ENCODE measurements around the gene RASEF. TPM values are rescaled to one million over a fixed set of nuclear protein-coding genes. Genes with fewer than 3 reads are reported as not detected.

Gene RASEF
- total RNA-seq, 2 experiments from 2014 or later, result not detected

GRCh38 chr9:83013867-83014605 lies 48.9 kb downstream of the RASEF start:
- H3K36me3 Mint-ChIP-seq, result no peaks in the 10 kb centered on the region
- ATAC-seq (no peak), DNase-seq (no peak)
- peaks cover 6% of the 10 kb centered on the region for H3K4me1 Mint-ChIP-seq
- H3K27ac Mint-ChIP-seq, result no peak overlapping the region
- H3K27me3 Mint-ChIP-seq, result no peaks in the 10 kb centered on the region
- CTCF ChIA-PET, result no interaction called here
- no peak overlapping the region for H3K4me3 Mint-ChIP-seq
- no peaks in the 10 kb centered on the region for H3K9me3 Mint-ChIP-seq (ENCODE audit: low read depth)

GRCh38 chr9:83012922-83013838 lies 49.8 kb downstream of the RASEF start:
- DNase-seq (no peak), ATAC-seq (no peak)
- Mint-ChIP-seq H3K9me3 (ENCODE audit: low read depth) (no peaks in the 10 kb centered on the region), H3K4me1 (peaks cover 6% of the 10 kb centered on the region), H3K4me3 (no peak overlapping the region), H3K36me3 (no peaks in the 10 kb centered on the region), H3K27ac (no peak overlapping the region), H3K27me3 (no peaks in the 10 kb centered on the region)
- CTCF ChIA-PET, result no interaction called here

GRCh38 chr9:83012168-83012921 lies 50.6 kb downstream of the RASEF start:
- ATAC-seq (no peak), DNase-seq (no peak)
- Mint-ChIP-seq H3K27me3 (no peaks in the 10 kb centered on the region), H3K36me3 (no peaks in the 10 kb centered on the region), H3K27ac (no peak overlapping the region), H3K4me1 (peaks cover 6% of the 10 kb centered on the region), H3K9me3 (ENCODE audit: low read depth) (peaks cover 2% of the 10 kb centered on the region), H3K4me3 (no peak overlapping the region)
- CTCF ChIA-PET, result no interaction called here

- no peak for ATAC-seq
- Mint-ChIP-seq H3K27ac (no peak overlapping the region), H3K4me1 (peaks cover 6% of the 10 kb centered on the region), H3K27me3 (no peaks in the 10 kb centered on the region), H3K36me3 (no peaks in the 10 kb centered on the region), H3K4me3 (no peak overlapping the region), H3K9me3 (ENCODE audit: low read depth) (peaks cover 2% of the 10 kb centered on the region)
- no peak for DNase-seq
- CTCF ChIA-PET, result interaction anchor here (0.7 kb wide), 1 partner anchor 9 kb away, joined by 3 read pairs; no protein-coding TSS in a partner anchor
These were observed 51.3 kb downstream of the RASEF start for GRCh38 chr9:83011611-83012010.

GRCh38 chr9:83007521-83008300 lies 55.2 kb downstream of the RASEF start:
- no peaks in the 10 kb centered on the region for H3K36me3 Mint-ChIP-seq
- H3K27ac Mint-ChIP-seq, result no peak overlapping the region
- CTCF ChIA-PET, result no interaction called here
- H3K9me3 Mint-ChIP-seq (ENCODE audit: low read depth), result peaks cover 2% of the 10 kb centered on the region
- no peaks in the 10 kb centered on the region for H3K27me3 Mint-ChIP-seq
- no peak overlapping the region for H3K4me3 Mint-ChIP-seq
- DNase-seq (no peak), ATAC-seq (no peak)
- H3K4me1 Mint-ChIP-seq, result peaks cover 6% of the 10 kb centered on the region

- Mint-ChIP-seq H3K27me3 (no peaks in the 10 kb centered on the region), H3K36me3 (no peaks in the 10 kb centered on the region), H3K4me3 (no peak overlapping the region), H3K4me1 (no peaks in the 10 kb centered on the region), H3K27ac (no peak overlapping the region), H3K9me3 (ENCODE audit: low read depth) (peaks cover 2% of the 10 kb centered on the region)
- CTCF ChIA-PET, result no interaction called here
- ATAC-seq (no peak), DNase-seq (no peak)
These were observed 56.6 kb downstream of the RASEF start for GRCh38 chr9:83006378-83006777.

GRCh38 chr9:83005963-83006362 lies 57.0 kb downstream of the RASEF start:
- Mint-ChIP-seq H3K27me3 (no peaks in the 10 kb centered on the region), H3K9me3 (ENCODE audit: low read depth) (peaks cover 2% of the 10 kb centered on the region), H3K4me3 (no peak overlapping the region), H3K4me1 (no peaks in the 10 kb centered on the region), H3K36me3 (no peaks in the 10 kb centered on the region), H3K27ac (no peak overlapping the region)
- ATAC-seq (no peak), DNase-seq (no peak)
- CTCF ChIA-PET, result no interaction called here

- CTCF ChIA-PET, result no interaction called here
- Mint-ChIP-seq H3K27ac (no peak overlapping the region), H3K9me3 (ENCODE audit: low read depth) (peaks cover 2% of the 10 kb centered on the region), H3K4me3 (no peak overlapping the region), H3K36me3 (no peaks in the 10 kb centered on the region), H3K27me3 (no peaks in the 10 kb centered on the region), H3K4me1 (no peaks in the 10 kb centered on the region)
- DNase-seq, result no peak
- ATAC-seq, result no peak
These were observed 57.6 kb downstream of the RASEF start for GRCh38 chr9:83005361-83005760.

GRCh38 chr9:83002329-83002728 lies 60.6 kb downstream of the RASEF start:
- Mint-ChIP-seq H3K4me3 (no peak overlapping the region), H3K27me3 (no peaks in the 10 kb centered on the region), H3K4me1 (no peaks in the 10 kb centered on the region), H3K27ac (no peak overlapping the region), H3K9me3 (ENCODE audit: low read depth) (no peaks in the 10 kb centered on the region), H3K36me3 (no peaks in the 10 kb centered on the region)
- ATAC-seq (no peak), DNase-seq (no peak)
- CTCF ChIA-PET, result interaction anchor here (0.6 kb wide), 1 partner anchor 9 kb away, joined by 3 read pairs; no protein-coding TSS in a partner anchor

GRCh38 chr9:83000765-83001164 lies 62.2 kb downstream of the RASEF start:
- H3K36me3 Mint-ChIP-seq, result no peaks in the 10 kb centered on the region
- no peak overlapping the region for H3K4me3 Mint-ChIP-seq
- no peak overlapping the region for H3K27ac Mint-ChIP-seq
- DNase-seq (no peak), ATAC-seq (no peak)
- no peaks in the 10 kb centered on the region for H3K4me1 Mint-ChIP-seq
- H3K9me3 Mint-ChIP-seq (ENCODE audit: low read depth), result no peaks in the 10 kb centered on the region
- H3K27me3 Mint-ChIP-seq, result no peaks in the 10 kb centered on the region
- CTCF ChIA-PET, result no interaction called here

- Mint-ChIP-seq H3K4me3 (no peak overlapping the region), H3K27me3 (no peaks in the 10 kb centered on the region), H3K36me3 (no peaks in the 10 kb centered on the region), H3K4me1 (peaks cover 2% of the 10 kb centered on the region), H3K27ac (no peak overlapping the region), H3K9me3 (ENCODE audit: low read depth) (no peaks in the 10 kb centered on the region)
- no peak for DNase-seq
- CTCF ChIA-PET, result no interaction called here
- no peak for ATAC-seq
These were observed 64.5 kb downstream of the RASEF start for GRCh38 chr9:82998409-82998808.

GRCh38 chr9:82997476-82998140 lies 65.3 kb downstream of the RASEF start:
- H3K4me1 Mint-ChIP-seq, result peaks cover 2% of the 10 kb centered on the region
- CTCF ChIA-PET, result no interaction called here

More at GRCh38 chr9:82997476-82998140, 65.3 kb downstream of the RASEF start:
- no peaks in the 10 kb centered on the region for H3K36me3 Mint-ChIP-seq
- ATAC-seq (no peak), DNase-seq (no peak)
- no peak overlapping the region for H3K27ac Mint-ChIP-seq
- H3K9me3 Mint-ChIP-seq (ENCODE audit: low read depth), result no peaks in the 10 kb centered on the region
- H3K27me3 Mint-ChIP-seq, result no peaks in the 10 kb centered on the region
- no peak overlapping the region for H3K4me3 Mint-ChIP-seq
